GM23248 (cell line): ENCODE measurements around the gene NCF4.

Experiments used
- EZH2 ChIP-seq: fragments of 200-600 bp; sonication (generic); IDR thresholded peaks from 2 replicates; pipeline ENCODE4 v1.6.1; 2018; ENCODE audit warnings: antibody characterized with exemption, mild to moderate bottlenecking; ENCODE audit not compliant: insufficient read depth, poor library complexity, severe bottlenecking
- EZH2phosphoT487 ChIP-seq: fragments of 200-600 bp; sonication (generic); IDR thresholded peaks from 2 replicates; pipeline ENCODE4 v1.6.1; 2018; ENCODE audit warnings: antibody characterized with exemption, moderate library complexity, mild to moderate bottlenecking, low read depth; ENCODE audit not compliant: insufficient read depth

DNA sequence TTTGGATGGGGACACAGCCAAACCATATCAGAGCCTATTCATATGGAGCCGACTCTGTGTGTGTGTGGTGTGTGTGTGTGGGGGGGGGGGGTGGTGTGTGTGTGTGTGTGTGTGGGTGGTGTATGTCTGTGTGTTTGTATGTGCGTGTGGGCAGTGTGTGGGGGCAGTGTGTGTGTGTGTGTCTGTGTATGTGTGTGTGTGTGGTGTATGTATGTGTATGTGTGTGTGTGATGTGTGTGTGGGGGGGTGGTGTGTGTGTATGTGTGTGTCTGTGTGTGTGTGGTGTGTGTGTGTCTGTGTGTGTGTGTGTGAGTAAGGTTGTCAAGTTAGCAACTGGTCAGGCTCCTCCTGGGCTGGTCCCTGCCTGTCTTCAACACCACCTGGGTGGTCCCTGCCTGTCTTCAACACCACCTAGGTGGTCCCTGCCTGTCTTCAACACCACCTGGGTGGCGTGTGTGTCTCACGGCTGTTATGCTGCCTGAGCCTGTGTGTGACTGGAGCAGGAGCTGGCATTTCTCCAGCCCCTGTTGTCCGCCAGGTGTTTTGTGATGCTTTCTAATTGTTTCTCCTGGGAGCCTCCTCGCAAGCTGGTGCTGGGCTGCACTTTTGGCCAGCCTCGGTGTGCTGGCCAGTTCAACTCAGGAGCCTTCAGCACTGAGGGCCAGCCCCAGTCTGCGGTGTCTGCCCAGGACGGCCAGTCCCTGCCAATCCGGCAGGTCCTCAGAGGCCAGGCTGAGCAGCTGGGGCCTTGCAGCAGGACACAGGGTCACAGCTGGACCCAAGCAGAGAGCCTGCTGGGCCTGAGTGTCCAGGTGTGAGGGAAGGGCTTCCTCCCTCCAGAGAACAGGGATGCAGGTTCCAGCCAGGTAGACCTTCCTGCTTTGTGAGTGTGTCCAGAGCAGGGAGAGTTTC is 22.4 kb upstream of the NCF4 start:
- TF ChIP-seq EZH2phosphoT487: no peak
- TF ChIP-seq EZH2: no peak
